IPS DF 4.7 (cell line): ENCODE data around the gene ETS2.
"Not testable (repeated sequence)": the region's sequence is repeated elsewhere in the genome, so short reads cannot be mapped to it uniquely, and the experiment has no call there.

Experiments used
- DNase-seq: peaks from one replicate; pipeline ENCODE4 v3.0.0-alpha.2; 2013; ENCODE audit warnings: low spot score; ENCODE audit errors: extremely low read depth

Gene ETS2

GRCh38 chr21:38817371-38818324, 11.9 kb downstream of the ETS2 start:
- no peak for DNase-seq

- no peak for DNase-seq
Measured at GRCh38 chr21:38818325-38818723, 12.6 kb downstream of the ETS2 start.

- DNase-seq: no peak
Measured at GRCh38 chr21:38819051-38819718, 13.5 kb downstream of the ETS2 start.

DNA sequence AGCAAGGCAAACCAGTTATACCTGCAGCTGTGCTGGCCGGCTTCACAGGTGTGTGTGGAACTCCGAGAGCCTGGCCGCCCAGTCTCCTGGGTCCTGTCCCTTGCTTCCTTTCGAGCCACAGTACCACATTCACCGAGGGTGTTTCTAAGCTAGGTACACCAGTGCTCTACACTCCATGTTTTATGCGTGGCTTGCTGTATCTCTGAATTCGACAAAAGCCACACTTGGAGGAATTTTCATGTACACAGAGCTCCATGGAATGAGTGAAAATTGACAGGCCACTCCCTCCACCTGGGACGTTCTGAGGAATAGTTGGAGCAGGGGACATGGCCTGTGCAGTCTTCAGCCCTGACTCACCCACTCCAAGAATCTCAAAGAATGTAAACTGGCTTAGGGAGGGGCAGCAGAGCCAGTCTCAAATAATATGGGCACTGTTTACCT, 14.0 kb downstream of the ETS2 start:
- DNase-seq: no peak

DNA sequence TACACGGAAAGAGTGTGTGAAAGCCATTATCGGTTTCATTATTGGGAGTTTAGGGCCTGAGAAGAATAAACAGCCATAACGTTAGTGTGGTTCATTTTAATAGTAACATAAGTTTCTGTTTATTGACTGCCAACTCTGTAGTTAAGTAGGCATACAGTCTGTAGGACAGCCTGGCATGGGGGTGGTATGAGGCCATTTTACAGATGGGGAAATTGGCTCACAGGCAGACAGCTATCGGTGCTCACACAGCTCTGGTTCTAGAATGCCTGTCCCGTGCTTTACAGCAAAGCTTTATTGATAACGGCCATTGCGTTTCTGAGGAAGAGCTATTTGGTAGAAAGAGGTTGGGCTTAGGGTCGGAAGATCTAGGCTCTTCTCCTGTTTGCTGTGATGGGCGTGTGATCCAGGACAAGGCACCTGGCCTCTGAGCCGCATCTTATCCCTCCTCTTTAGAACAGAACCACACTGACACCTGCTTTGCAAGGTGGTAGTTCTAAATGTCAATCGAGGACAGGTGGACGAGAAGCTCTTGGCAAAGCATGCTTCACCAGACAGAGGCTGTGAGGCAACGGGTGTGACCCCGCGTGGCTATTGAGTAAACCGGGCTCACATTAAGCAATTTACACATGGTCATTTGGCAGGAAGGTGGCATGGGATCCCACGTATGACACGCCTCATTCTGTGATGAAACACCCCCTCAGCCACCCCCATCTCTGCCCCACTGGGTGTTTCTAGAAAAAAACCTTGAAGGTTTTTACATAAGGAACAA, 14.9 kb downstream of the ETS2 start:
- no peak for DNase-seq

- no peak for DNase-seq
Measured at GRCh38 chr21:38821248-38821647, 15.5 kb downstream of the ETS2 start.

GRCh38 chr21:38821959-38822682, 16.4 kb downstream of the ETS2 start:
- DNase-seq: no peak

GRCh38 chr21:38822778-38823238, 17.1 kb downstream of the ETS2 start:
- no peak for DNase-seq

- DNase-seq: no peak
Measured at GRCh38 chr21:38823737-38824123, 18.0 kb downstream of the ETS2 start.

- DNase-seq: no peak
Measured at GRCh38 chr21:38824124-38824822, 18.5 kb downstream of the ETS2 start.

DNA sequence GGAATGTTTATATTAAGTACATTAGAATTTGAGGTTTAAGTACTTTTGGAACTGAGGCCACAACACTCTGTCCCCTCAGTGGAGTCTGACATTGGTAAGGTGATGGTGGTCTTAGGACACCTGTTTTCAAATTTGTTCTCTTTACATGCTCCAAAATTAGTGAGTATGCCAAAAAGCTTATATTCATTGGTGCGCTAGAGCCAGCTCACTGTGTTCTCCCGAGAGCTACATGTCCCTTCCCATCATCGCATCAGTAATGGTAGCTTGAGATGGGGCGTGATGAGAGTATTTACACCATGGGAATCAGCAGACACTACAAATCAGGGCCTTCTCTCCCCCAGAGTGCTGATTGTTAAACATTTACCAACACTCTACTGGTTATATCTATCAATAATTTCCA, 19.5 kb downstream of the ETS2 start:
- no peak for DNase-seq

- DNase-seq: no peak
Measured at GRCh38 chr21:38825921-38826320, 20.2 kb downstream of the ETS2 start.

DNA sequence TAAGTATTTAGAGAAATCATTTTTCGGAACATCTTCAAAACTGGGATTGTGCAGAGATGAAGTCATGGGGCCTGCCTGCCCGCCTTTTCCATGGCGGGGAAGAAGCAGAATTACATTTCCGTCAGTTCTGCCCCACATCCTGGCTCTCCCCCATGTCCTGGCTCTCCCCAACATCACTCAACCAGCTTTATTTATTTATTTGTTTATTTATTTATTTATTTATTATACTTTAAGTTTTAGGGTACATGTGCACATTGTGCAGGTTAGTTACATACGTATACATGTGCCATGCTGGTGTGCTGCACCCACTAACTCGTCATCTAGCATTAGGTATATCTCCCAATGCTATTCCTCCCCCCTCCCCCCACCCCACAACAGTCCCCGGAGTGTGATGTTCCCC, 22.4 kb downstream of the ETS2 start:
- not testable (repeated sequence) for DNase-seq

DNA sequence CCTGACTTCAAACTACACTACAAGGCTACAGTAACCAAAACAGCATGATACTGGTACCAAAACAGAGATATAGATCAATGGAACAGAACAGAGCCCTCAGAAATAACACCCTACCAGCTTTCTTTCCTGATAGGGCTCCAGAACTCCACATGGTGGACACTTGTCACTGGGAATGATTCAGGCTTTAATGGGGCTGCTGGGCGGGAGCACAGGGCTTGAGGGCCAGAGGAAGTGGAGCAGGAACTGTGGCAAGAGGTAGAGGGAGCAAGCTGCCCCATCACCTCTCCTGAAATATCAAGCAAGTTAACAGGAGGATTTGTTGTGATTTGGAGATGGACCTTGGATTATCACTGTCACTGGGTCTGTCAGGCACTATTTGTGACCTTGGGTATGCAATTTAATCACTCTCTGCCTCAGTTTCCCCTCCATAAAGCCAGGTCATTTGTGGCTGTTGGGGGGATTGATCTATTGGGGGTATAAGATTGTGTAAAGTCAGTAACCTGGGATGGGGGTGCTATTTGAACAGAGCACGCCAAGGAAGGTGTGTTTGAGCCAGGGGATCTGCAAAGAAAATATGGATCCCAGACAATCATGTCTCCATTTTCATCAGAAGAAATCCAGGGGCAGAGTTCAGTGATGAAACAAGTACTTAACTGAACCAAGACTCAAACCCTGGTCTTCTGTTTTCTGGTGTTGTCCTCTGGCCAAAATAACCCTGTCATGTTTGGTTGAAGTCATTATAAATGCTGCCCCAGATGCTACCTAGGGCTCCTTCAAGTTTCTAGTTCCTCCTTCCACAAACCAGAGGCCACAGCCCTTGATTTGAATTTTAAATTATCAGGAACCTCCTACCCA, 25.2 kb downstream of the ETS2 start:
- no peak for DNase-seq

DNA sequence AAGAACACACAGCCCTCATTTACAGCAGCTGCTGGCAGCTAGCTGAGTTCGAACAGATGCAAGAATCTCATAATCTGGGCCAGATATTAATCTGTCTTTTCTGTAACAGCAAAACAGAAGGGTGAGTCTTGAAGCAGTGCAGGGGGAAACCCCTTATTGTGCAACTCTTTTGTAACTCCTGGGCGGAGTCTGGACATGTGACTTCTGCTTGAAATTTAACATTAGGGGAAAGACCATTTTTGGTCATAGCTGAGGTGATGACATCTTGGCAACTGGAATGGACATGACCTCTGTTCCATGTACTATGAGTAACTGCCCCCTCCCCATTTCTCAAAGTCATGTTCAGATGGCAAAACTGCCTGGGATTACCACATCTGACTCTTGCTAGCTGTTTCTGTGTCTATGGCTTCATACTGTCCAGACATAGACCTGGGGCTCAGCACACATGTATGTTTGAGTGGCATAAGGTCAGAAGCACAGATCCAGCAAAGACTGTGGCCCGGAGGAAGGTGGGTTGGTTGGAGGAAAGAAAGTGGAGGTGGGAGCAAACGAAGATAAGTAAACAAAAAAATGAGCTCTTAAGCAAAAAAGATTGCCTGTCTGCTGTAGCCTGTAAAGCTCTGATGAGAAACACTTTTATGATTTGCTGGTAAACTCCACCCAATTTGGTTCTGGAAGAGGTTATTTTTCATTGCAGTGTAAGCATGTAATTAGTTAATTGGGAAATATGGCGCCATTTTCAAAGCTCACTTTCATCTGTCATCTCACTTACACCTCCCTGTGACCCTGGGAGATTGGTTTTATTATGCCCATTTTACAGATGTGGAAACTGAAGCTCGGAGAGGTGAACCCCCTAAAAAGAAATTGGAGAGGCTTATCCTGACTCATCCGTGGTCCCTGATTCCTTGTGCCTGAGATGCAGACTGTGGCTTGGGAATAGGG, 26.1 kb downstream of the ETS2 start:
- DNase-seq: no peak

- DNase-seq: no peak
Measured at GRCh38 chr21:38832664-38833063, 26.9 kb downstream of the ETS2 start.

DNA sequence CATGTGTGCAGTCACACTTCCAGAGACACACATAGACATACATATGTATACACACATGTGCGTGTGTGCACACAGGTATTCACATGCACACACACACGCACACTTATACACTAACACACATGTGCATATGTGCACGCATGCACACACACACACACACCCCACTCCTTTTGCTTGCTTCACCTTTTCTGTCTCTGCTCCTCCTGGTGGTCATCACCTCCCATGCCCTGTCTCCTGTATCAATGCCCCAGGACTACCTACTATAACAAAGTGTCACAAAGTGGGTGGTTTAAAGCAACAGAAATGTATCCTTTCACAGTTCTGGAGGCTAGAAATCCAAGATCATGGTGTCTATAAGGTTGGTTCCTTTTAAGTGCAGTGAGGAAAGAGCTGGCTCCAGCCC, 27.4 kb downstream of the ETS2 start:
- no peak for DNase-seq

GRCh38 chr21:38834725-38835124, 29.0 kb downstream of the ETS2 start:
- DNase-seq: no peak
